Activated CD4-positive, alpha-beta T cell treated with anti-CD3 and anti-CD28 coated beads for 48 hours (primary cell): Measurements from ENCODE around the gene DLEC1.
"Not testable (repeated sequence)": the region's sequence is repeated elsewhere in the genome, so short reads cannot be mapped to it uniquely, and the experiment has no call there.

Source experiments
- DNase-seq: peaks from one replicate; pipeline ENCODE4 v3.0.0-alpha.2; 2020

Gene DLEC1

GRCh38 chr3:38020342-38020726, 18.7 kb upstream of the DLEC1 start:
- no peak for DNase-seq

DNA sequence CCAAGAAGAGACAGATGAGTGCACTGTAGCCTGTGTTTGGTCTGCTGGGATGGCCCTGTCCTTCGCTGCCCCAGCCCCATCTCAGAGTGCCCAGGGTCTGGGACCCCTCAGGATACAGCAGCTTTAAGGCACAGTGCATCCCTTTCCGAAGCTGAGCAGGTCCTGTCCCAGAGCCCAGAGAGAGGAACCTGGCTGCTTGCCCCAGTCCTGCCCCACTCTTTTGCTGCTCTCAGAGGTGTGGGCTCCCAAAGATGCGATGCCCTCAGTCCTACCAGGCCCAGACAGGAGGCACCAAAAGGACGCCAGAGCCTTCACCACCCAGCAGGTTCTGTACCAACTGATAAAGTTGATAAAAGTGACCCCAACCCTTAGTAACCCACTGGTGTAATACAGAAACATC, 17.8 kb upstream of the DLEC1 start:
- no peak for DNase-seq

DNA sequence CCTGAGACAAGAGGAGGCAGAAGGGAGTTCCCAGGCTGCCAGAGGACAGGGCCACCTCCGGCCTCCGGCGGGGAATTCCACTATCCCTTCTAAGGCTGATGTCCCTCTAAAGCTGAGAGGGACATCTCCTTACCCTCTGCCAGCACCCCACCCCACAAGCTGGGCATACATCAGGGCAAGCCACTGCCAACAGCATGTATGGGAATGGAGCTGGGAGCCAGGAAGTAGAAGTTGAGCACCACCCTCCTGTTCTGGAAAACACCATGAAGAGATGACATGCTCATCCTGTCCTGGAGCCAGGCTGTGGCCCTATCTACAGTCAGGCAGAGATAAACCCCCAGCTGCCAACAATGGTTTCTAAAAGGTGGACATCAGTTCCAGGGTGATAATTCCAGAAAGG, 16.7 kb upstream of the DLEC1 start:
- DNase-seq = no peak

- DNase-seq = no peak
These were observed 15.9 kb upstream of the DLEC1 start for GRCh38 chr3:38022896-38023709.

DNA sequence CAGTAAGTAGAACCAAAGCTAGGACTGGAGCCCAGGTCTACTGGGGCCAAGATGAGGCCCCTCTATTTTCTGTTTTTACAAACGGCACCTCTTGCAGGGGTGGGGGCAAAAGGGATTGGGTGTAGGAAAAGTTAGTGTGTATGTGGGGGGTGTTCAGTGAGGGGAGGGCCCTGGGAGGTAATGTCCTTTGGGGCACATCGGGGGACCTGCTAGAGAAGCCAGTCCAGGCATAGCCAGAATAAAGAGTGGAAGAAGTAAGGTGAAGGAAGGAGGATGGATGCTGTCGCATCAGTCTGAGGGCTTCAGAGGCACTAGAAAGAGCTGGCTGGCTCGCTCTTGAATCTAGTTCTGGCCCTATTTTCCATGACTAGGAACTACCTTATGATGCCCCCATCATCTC, 12.2 kb upstream of the DLEC1 start:
- no peak for DNase-seq

DNA sequence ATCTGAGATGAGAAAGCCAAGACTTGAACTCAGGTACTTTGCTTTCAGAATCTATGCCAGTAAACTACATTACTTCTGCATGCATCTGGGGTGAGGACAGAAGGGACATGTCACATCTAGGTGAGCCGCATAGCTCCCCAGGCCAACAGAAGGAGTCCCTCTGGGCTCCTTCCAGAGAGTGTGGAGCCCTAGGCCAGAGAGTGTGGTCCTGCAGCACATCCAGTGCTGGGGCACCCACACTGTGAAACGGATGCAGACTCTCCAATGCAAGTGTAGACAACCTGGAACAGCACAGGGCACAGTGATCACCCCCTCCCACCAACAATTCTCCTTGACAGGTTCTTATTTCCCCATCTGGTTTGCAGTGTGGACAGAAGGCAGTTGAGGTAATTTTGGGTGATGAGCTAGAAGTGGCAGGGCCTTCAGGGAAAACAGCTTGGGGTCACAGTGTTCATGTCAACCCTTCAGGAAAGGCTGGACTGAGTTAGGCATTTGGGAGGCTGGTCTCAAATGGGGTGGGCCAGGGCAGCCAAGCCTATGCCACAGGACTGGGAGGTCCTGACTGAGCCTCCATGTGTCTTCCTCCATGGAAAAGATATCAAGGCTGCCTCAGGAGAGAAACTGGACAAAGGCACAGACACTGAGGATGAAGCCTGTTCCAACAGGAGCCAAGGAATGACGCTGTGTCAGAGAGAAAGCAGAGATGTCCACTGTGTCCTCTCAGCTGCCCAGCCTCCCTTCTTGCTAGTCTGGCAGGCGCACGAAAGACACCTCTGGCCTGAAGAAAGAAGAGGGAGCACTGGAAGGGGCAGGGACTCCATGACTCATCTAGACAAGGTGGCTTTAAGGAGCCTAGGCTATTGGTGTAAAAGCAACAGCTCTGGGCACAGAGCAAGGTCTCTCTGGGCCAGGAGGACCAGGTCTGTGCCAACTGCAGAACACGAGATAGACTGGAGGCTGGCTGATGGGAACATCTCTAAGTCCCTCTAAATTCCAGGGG, 11.2 kb upstream of the DLEC1 start:
- no peak for DNase-seq

GRCh38 chr3:38028621-38029361, 10.2 kb upstream of the DLEC1 start:
- DNase-seq = no peak

GRCh38 chr3:38029400-38030125, 9.4 kb upstream of the DLEC1 start, which contains the start of gene PLCD1:
Gene PLCD1, minus strand, starts transcription at chr3:38029642. Its CDS starts 103 bp downstream, at chr3:38029539.
- no peak for DNase-seq

- no peak for DNase-seq
These were observed 8.6 kb upstream of the DLEC1 start for GRCh38 chr3:38030126-38031021.

- peak; percentile 60 for DNase-seq
These were observed 7.7 kb upstream of the DLEC1 start for GRCh38 chr3:38031022-38031994.

DNA sequence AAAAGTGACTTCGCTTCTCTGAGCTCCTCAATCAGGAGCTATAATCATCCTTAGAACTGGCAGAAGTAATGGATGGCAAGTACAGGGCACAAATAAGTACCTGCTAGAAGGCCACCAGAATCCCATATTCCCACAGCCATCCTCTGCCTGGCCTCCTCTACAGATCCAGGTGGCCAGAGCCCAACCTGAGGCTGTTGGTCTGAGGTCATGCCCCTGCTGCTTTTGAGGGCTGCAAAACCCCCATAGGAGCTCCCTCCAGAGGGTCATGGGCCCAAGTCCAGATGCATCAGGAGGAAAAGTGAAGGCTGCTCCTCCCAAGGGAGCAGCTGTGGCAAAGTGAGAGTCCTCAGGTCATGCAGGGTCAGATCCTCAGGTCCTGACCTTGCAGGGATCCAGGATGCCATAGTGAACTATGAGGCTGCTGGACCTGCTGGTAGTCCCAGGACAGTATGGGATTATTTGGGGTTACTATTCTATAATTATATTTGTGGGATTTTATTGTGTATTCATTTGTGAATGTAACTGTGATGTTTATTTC, 6.6 kb upstream of the DLEC1 start:
- no peak for DNase-seq

- not testable (repeated sequence) for DNase-seq
These were observed 5.4 kb upstream of the DLEC1 start for GRCh38 chr3:38033586-38033985.

DNA sequence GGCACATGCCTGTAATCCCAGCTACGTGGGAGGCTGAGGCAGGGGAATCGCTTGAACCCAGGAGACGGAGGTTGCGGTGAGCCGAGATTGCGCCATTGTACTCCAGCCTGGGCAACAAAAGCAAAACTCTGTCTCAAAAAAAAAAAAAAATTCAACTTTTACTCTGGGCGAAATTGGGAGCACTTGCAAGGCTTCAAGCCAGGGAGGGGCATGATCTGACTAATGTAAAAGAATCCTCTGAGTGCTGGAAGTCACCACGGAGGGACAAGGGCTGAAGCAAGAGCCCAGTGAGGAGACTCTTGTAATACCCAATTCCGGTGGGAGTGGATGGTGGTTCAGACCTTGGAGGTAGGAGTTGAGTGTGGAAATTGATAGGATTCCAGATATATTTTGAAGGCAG, 4.7 kb upstream of the DLEC1 start:
- DNase-seq = not testable (repeated sequence)

DNA sequence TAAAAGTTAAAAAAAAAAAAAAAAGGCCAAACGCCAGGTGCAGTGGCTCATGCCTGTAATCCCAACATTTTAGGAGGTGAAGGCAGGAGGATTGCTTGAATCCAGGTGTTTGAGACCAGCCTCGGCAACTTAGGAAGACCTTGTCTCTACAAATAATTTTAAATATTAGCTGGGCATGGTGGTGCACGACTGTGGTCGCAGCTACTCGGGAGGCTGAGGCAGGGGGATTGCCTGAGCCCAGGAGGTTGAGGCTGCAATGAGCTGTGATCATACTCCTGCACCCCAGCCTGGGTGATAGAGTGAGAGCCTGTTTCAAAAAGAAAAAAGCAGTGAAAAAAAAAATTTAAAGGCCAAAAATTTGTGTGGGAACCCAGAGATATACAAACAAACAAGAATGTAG, 2.7 kb upstream of the DLEC1 start:
- DNase-seq = no peak

DNA sequence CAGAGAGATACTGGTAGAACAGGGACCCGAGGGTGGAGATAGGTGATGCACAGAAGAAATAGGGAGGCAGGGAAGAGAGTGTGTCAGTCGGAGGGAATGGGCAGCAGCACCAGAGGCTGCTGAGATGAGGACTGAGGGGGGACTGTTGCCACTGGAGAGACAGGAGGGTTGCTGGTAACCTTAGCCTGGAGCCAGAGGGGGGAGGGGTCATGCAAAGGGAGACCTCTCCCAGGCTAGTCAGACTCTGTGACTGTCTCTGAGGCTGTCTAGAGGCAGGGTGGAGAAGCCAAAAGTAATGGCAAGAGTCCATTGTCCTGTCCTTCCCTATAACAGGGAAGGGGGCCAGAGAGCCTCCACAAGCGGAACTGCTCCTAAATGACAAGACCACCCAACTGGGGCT, 2.1 kb upstream of the DLEC1 start:
- no peak for DNase-seq

DNA sequence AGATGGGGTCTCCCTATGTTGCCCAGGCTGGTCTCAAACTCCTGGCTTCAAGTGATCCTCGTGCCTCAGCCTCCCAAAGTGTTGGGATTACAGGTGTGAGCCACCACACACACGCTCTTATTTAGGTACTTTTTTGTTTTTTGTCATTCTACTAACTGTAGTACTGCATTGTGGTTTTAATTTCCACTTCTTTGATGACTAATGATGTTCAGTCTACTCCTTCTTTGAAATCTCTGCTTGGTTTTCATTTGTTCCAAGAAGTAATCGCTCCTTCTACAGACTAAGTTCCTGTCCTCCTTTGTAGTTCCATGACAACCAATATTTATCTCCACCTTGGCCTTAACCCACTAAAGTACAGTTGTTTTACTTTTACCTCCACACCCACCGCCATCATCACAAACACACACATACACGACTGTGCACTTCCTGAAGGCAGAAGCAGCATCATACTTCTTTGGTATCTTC, 529 bp upstream of the DLEC1 start:
- DNase-seq = peak; percentile 43

DNA sequence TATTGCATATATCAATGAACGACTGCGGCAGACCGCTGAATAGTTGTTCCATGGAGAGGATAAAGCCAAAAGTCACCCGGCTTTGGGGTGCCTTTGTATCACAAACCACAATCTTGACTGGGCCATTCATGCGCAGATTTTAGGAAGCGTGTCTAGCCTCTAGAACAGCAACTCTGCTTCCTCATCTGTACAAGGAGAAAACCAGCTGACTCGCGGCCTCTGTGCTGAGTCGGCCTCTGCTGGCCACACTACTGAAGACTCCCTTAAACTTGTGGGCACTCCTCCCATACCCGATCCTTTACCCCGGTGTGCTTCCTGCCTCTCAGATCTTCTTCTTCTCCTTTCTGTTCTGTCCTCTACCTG, 872 bp downstream of the DLEC1 start:
- peak; percentile 46 for DNase-seq

- no peak for DNase-seq
These were observed 1.4 kb downstream of the DLEC1 start for GRCh38 chr3:38040401-38040800.

DNA sequence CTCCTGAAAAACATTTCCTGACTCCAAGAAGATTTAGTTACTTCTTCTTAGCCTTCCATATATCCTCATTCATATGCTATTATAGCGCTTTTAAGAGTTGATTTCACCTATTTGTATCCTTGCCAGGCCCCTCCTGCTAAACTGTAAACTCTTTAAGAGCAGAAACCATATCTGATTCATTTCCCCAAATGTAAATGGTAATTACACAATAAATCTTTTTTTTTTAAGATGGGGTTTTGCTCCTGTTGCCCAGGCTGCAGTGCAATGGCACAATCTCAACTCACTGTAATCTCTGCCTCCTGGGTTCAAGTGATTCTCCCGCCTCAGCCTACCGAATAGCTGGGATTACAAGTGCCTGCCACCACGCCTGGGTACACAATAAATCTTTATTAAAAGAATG, 4.5 kb downstream of the DLEC1 start:
- no peak for DNase-seq

DNA sequence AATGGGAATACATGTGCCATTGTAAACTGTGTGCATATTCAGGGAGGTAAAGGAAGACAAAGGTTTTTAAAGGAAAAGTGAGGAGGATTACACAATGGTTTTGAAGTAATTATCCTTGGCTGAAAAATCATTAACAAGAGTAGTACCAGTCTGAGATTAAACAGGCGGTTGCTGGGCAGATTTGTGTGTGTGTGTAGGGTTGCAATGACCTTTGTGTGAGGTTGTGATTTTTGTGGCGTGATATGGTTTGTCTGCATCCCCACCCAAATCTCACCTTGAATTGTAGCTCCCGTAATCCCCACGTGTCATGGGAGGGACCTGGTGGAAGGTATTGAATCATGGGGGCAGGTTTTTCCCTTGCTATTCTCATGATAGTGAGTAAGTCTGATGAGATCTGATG, 7.0 kb downstream of the DLEC1 start:
- no peak for DNase-seq
